ENCODE measurements around the gene LTBP1. TPM values are rescaled to one million over a fixed set of nuclear protein-coding genes. Genes with fewer than 3 reads are reported as not detected.
"Not testable (repeated sequence)": the region's sequence is repeated elsewhere in the genome, so short reads cannot be mapped to it uniquely, and the experiment has no call there.

Gene LTBP1
- total RNA-seq, 1 experiment from 2014 or later: 10.3 TPM

DNA sequence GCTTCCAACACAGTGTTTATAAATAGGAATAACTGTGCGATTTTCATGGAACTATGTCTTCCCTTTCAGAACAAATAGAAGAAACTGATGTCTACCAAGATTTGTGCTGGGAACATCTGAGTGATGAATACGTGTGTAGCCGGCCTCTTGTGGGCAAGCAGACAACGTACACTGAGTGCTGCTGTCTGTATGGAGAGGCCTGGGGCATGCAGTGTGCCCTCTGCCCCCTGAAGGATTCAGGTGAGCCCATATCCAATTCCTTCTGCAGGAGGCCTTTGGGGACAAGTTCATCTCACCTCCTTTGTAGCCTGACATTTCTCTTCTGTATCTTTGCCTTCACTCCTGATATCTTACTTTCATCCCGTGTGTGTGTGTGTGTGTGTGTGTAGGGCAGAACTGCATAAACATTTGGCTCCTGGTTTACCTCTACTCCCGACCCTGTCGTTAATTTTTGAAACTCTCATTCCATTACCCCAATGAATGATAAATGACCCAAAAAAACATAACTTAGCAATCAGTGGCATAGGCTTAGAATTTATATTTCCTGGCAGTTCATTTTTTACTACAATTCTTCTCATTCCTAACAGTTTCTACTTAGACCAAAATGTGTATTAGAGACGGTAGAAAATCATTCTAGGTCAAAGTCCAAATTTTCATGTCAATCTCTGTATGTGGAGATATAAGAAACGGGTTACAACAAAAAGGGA lies 418.7 kb downstream of the LTBP1 start:
- Histone ChIP-seq H2AFZ (no peak overlapping the region), H3K27ac (no peak overlapping the region)

DNA sequence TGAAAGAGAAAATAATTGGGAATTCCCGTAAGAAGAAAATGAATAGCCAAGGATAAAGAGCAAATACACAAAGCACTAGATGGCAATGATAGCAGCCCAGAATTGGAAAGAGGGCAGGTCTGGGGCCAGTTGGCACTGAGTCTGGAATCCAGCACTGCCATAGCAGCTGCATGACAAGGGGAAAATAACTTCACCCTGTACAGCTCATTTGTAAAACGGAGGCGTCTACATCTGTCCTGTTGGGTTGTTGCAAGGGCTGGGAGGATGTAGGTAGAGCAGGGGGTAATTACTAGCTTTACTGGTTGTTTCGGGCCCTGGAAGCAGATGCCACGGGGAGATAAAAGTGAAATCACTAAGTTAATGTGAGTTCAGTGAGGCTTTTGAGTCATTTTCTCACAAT lies 419.7 kb downstream of the LTBP1 start:
- Histone ChIP-seq H3K9me2 (ENCODE audit: insufficient read depth) (no peaks in the 10 kb centered on the region), H4K20me1 (ENCODE audit: insufficient read depth) (no peaks in the 10 kb centered on the region), H3K79me2 (ENCODE audit: low read depth) (no peaks in the 10 kb centered on the region), H3K4me1 (replicated peaks; ENCODE audit: insufficient read depth) (no peaks in the 10 kb centered on the region), H3F3A (ENCODE audit: insufficient read depth, low read depth) (no peaks in the 10 kb centered on the region), H3K4me2 (no peak overlapping the region), H3K4me3 (no peak overlapping the region), H3K27me3 (ENCODE audit: insufficient read depth, low read depth) (no peaks in the 10 kb centered on the region), H3K36me3 (ENCODE audit: low read depth) (no peaks in the 10 kb centered on the region), H2AFZ (no peak overlapping the region), H3K9me3 (ENCODE audit: insufficient read depth, low read depth) (no peaks in the 10 kb centered on the region; the same call in 1 of the 2 replicates), H3K27ac (no peak overlapping the region)
- no peak for DNase-seq
- no TSS peak for BruUV-seq (replicated peaks)
- POLR2A ChIA-PET (ENCODE audit: unreplicated experiment): no interaction called here
- intact Hi-C loops (cut with micrococcal nuclease; ENCODE audit: unreplicated experiment): no loop called here
- TF ChIP-seq, protein P1, sequence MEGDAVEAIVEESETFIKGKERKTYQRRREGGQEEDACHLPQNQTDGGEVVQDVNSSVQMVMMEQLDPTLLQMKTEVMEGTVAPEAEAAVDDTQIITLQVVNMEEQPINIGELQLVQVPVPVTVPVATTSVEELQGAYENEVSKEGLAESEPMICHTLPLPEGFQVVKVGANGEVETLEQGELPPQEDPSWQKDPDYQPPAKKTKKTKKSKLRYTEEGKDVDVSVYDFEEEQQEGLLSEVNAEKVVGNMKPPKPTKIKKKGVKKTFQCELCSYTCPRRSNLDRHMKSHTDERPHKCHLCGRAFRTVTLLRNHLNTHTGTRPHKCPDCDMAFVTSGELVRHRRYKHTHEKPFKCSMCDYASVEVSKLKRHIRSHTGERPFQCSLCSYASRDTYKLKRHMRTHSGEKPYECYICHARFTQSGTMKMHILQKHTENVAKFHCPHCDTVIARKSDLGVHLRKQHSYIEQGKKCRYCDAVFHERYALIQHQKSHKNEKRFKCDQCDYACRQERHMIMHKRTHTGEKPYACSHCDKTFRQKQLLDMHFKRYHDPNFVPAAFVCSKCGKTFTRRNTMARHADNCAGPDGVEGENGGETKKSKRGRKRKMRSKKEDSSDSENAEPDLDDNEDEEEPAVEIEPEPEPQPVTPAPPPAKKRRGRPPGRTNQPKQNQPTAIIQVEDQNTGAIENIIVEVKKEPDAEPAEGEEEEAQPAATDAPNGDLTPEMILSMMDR (conservative IDR thresholded peaks at IDR 0.05): no peak
- TF ChIP-seq EZH2 (IDR thresholded peaks at IDR 0.05; ENCODE audit: low read depth): no peak
- CTCF ChIA-PET: no interaction called here

More for the DNA sequence above, 418.7 kb downstream of the LTBP1 start:
- BruUV-seq (replicated peaks): no TSS peak
- DNase-seq: no peak
- Histone ChIP-seq H4K20me1 (ENCODE audit: insufficient read depth) (no peaks in the 10 kb centered on the region), H3K79me2 (ENCODE audit: low read depth) (no peaks in the 10 kb centered on the region), H3K4me2 (no peak overlapping the region), H3K36me3 (ENCODE audit: low read depth) (no peaks in the 10 kb centered on the region), H3K4me1 (replicated peaks; ENCODE audit: insufficient read depth) (no peaks in the 10 kb centered on the region), H3K9me2 (ENCODE audit: insufficient read depth) (no peaks in the 10 kb centered on the region), H3F3A (ENCODE audit: insufficient read depth, low read depth) (no peaks in the 10 kb centered on the region), H3K27me3 (ENCODE audit: insufficient read depth, low read depth) (no peaks in the 10 kb centered on the region), H3K4me3 (no peak overlapping the region), H3K9me3 (ENCODE audit: insufficient read depth, low read depth) (no peaks in the 10 kb centered on the region; the same call in 1 of the 2 replicates)
- CTCF ChIA-PET: no interaction called here
- TF ChIP-seq, protein P1 (conservative IDR thresholded peaks at IDR 0.05): no peak
- no peak for TF ChIP-seq EZH2 (IDR thresholded peaks at IDR 0.05; ENCODE audit: low read depth)
- intact Hi-C loops (cut with micrococcal nuclease; ENCODE audit: unreplicated experiment): no loop called here
- POLR2A ChIA-PET (ENCODE audit: unreplicated experiment): no interaction called here

DNA sequence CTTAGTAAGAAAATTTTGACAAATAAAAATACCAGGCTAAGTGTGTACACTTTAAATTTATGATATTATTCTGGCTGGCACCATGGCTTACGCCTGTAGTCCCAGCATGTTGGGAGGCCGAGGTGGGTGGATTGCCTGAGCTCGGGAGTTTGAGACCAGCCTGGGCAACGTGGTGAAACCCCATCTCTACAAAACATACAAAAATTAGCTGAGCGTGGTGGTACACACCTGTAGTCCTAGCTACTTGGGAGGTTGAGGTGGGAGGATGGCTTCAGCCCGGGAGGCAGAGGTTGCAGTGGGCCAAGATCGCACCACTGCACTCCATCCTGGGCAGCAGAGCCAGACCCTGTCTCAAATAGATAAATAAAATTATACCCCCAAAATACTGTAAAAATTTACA lies 421.8 kb downstream of the LTBP1 start:
- H3K27ac ChIP-seq; H3K4me3 ChIP-seq; H3K4me2 ChIP-seq; H3K79me2 ChIP-seq (ENCODE audit: low read depth); H3K9me3 ChIP-seq (ENCODE audit: insufficient read depth, low read depth); H3K36me3 ChIP-seq (ENCODE audit: low read depth); H3K9me2 ChIP-seq (ENCODE audit: insufficient read depth); intact Hi-C loops (cut with micrococcal nuclease; ENCODE audit: unreplicated experiment); H3K27me3 ChIP-seq (ENCODE audit: insufficient read depth, low read depth); DNase-seq; H3K4me1 ChIP-seq (replicated peaks; ENCODE audit: insufficient read depth); H4K20me1 ChIP-seq (ENCODE audit: insufficient read depth); H3F3A ChIP-seq (ENCODE audit: insufficient read depth, low read depth); BruUV-seq (replicated peaks); CTCF ChIA-PET; H2AFZ ChIP-seq: not testable (repeated sequence)
- POLR2A ChIA-PET (ENCODE audit: unreplicated experiment): interaction anchor here (0.7 kb wide), 1 partner anchor 1129 kb away, joined by 3 read pairs; no protein-coding TSS in a partner anchor

DNA sequence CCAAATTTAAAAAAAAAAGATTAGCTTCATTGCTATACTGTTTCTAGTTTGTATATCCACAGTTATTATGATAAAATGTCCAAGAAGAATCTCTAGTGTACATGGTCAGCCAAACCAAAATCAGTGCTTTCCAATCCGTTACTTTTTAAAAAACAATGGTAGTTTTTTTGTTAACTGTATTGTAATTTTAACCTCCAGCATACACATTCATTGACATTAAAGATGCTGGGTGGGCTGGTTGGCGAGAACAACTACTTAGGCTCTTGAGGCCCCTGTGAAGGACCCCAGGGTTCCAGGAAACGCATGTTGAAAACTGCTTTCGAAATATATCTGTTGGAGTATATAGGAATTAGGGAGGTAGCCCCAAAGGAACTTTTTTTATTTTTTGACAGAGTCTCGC lies 422.4 kb downstream of the LTBP1 start:
- TF ChIP-seq, protein P1 (conservative IDR thresholded peaks at IDR 0.05): no peak
- TF ChIP-seq EZH2 (IDR thresholded peaks at IDR 0.05; ENCODE audit: low read depth): no peak
- Histone ChIP-seq H4K20me1 (ENCODE audit: insufficient read depth) (no peaks in the 10 kb centered on the region), H2AFZ (no peak overlapping the region), H3K4me1 (replicated peaks; ENCODE audit: insufficient read depth) (no peaks in the 10 kb centered on the region), H3F3A (ENCODE audit: insufficient read depth, low read depth) (no peaks in the 10 kb centered on the region), H3K9me2 (ENCODE audit: insufficient read depth) (no peaks in the 10 kb centered on the region), H3K4me2 (no peak overlapping the region), H3K9me3 (ENCODE audit: insufficient read depth, low read depth) (no peaks in the 10 kb centered on the region), H3K36me3 (ENCODE audit: low read depth) (no peaks in the 10 kb centered on the region), H3K4me3 (no peak overlapping the region), H3K27ac (no peak overlapping the region), H3K79me2 (ENCODE audit: low read depth) (no peaks in the 10 kb centered on the region), H3K27me3 (ENCODE audit: insufficient read depth, low read depth) (no peaks in the 10 kb centered on the region)
- POLR2A ChIA-PET (ENCODE audit: unreplicated experiment): interaction anchor here (0.7 kb wide), 1 partner anchor 1130 kb away, joined by 3 read pairs; no protein-coding TSS in a partner anchor
- intact Hi-C loops (cut with micrococcal nuclease; ENCODE audit: unreplicated experiment): no loop called here
- CTCF ChIA-PET: no interaction called here
- DNase-seq: no peak
- BruUV-seq (replicated peaks): no TSS peak
